ENCODE data around the gene CENPW.

The CENPW gene

GRCh38 chr6:126359936-126360537 is 20.1 kb downstream of the CENPW start:
- Histone ChIP-seq H3K27me3 (ENCODE audit: low read length) (no peaks in the 10 kb centered on the region), H3K27ac (ENCODE audit: low read depth, low read length) (no peak overlapping the region), H3K9me2 (replicated peaks; ENCODE audit: insufficient read depth, low read length) (no peaks in the 10 kb centered on the region), H3K4me3 (ENCODE audit: insufficient read depth, low read length, poor library complexity, severe bottlenecking) (no peak overlapping the region), H3K4me2 (ENCODE audit: low read depth, low read length, poor library complexity, severe bottlenecking) (no peak overlapping the region), H4K20me1 (ENCODE audit: low read depth, low read length) (no peaks in the 10 kb centered on the region), H3K9ac (ENCODE audit: low read length) (no peak overlapping the region), H3K36me3 (ENCODE audit: low read length) (no peaks in the 10 kb centered on the region), H3K79me2 (ENCODE audit: insufficient read depth, low read length) (no peaks in the 10 kb centered on the region), H3F3A (ENCODE audit: insufficient read depth) (no peaks in the 10 kb centered on the region), H3K9me3 (ENCODE audit: insufficient read depth, low read length) (no peaks in the 10 kb centered on the region), H2AFZ (ENCODE audit: low read depth, low read length, severe bottlenecking) (no peak overlapping the region)
- TF ChIP-seq CTCF (IDR thresholded peaks at IDR 0.05; ENCODE audit: insufficient read depth, low read length, poor library complexity, severe bottlenecking) (no peak), EZH2phosphoT487 (conservative IDR thresholded peaks at IDR 0.05; ENCODE audit: low read length) (no peak)

GRCh38 chr6:126361832-126362440 is 22.0 kb downstream of the CENPW start:
- no peak for TF ChIP-seq EZH2phosphoT487 (conservative IDR thresholded peaks at IDR 0.05; ENCODE audit: low read length)
- no peak for TF ChIP-seq CTCF (IDR thresholded peaks at IDR 0.05; ENCODE audit: insufficient read depth, low read length, poor library complexity, severe bottlenecking)

GRCh38 chr6:126367849-126368248 is 27.9 kb downstream of the CENPW start:
- Histone ChIP-seq H3K9me2 (replicated peaks; ENCODE audit: insufficient read depth, low read length) (no peaks in the 10 kb centered on the region), H2AFZ (ENCODE audit: low read depth, low read length, severe bottlenecking) (no peak overlapping the region), H3K27me3 (ENCODE audit: low read length) (no peaks in the 10 kb centered on the region), H3K79me2 (ENCODE audit: insufficient read depth, low read length) (no peaks in the 10 kb centered on the region), H4K20me1 (ENCODE audit: low read depth, low read length) (no peaks in the 10 kb centered on the region), H3K4me2 (ENCODE audit: low read depth, low read length, poor library complexity, severe bottlenecking) (no peak overlapping the region), H3F3A (ENCODE audit: insufficient read depth) (no peaks in the 10 kb centered on the region), H3K9ac (ENCODE audit: low read length) (no peak overlapping the region), H3K36me3 (ENCODE audit: low read length) (no peaks in the 10 kb centered on the region), H3K27ac (ENCODE audit: low read depth, low read length) (no peak overlapping the region), H3K9me3 (ENCODE audit: insufficient read depth, low read length) (no peaks in the 10 kb centered on the region), H3K4me3 (ENCODE audit: insufficient read depth, low read length, poor library complexity, severe bottlenecking) (no peak overlapping the region)
- TF ChIP-seq CTCF (IDR thresholded peaks at IDR 0.05; ENCODE audit: insufficient read depth, low read length, poor library complexity, severe bottlenecking) = no peak
- TF ChIP-seq EZH2phosphoT487 (conservative IDR thresholded peaks at IDR 0.05; ENCODE audit: low read length) = no peak

More at GRCh38 chr6:126361832-126362440, 22.0 kb downstream of the CENPW start:
- Histone ChIP-seq H3K4me3 (ENCODE audit: insufficient read depth, low read length, poor library complexity, severe bottlenecking) (no peak overlapping the region), H4K20me1 (ENCODE audit: low read depth, low read length) (no peaks in the 10 kb centered on the region), H3K9ac (ENCODE audit: low read length) (no peak overlapping the region), H3K4me2 (ENCODE audit: low read depth, low read length, poor library complexity, severe bottlenecking) (no peak overlapping the region), H3F3A (ENCODE audit: insufficient read depth) (no peaks in the 10 kb centered on the region), H3K27ac (ENCODE audit: low read depth, low read length) (no peak overlapping the region), H2AFZ (ENCODE audit: low read depth, low read length, severe bottlenecking) (no peak overlapping the region), H3K9me3 (ENCODE audit: insufficient read depth, low read length) (no peaks in the 10 kb centered on the region), H3K36me3 (ENCODE audit: low read length) (no peaks in the 10 kb centered on the region), H3K9me2 (replicated peaks; ENCODE audit: insufficient read depth, low read length) (no peaks in the 10 kb centered on the region), H3K27me3 (ENCODE audit: low read length) (no peaks in the 10 kb centered on the region), H3K79me2 (ENCODE audit: insufficient read depth, low read length) (no peaks in the 10 kb centered on the region)

Data from SU-DHL-6 (cell line).